Retinal pigment epithelial cell (primary cell): ENCODE data around the gene RPE.

Experiments used
- DNase-seq: peaks from one replicate; pipeline ENCODE4 v3.0.0-alpha.2; 2010; ENCODE audit warnings: low read depth
- H3K4me3 ChIP-seq: 2 replicates; pipeline ENCODE4 v1.5.1; 2011; ENCODE audit warnings: mild to moderate bottlenecking, low read length, control low read depth, moderate library complexity
- CTCF ChIP-seq: conservative IDR thresholded peaks from 2 replicates; pipeline ENCODE4 v1.5.1; 2011; ENCODE audit warnings: low read depth, low read length, control low read depth, inconsistent platforms

The RPE gene

DNA sequence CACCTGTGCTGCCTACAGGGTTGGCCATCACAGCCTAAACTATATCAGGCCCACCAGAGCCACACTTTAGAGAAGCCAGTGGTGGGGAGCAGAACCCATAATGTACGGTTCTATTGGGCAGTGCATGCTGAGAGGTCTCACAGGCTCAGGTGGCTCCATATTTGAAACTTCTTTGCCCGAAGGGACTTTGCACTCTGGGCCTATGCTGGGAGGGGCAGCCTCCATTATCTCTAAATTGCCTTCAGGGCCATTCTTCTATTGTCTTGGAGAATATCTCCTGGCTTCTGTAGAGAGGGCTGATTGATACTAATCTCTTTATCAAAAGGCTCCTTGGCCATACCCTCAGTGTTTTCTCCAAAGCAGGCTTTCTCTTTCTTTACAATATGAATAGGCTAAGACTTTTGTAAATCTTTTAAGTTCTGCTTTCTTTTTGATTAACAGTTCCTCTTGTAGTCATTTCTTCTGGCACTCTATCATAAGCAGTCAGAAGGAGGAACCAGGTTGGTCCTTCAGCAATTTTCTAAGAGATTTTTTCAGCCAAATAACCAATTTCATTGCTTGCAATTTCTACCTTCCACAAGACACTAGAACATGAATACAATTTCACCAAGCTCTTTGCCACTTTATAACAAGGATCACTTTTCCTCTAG lies 44.5 kb downstream of the RPE start:
- no peak overlapping the region for H3K4me3 ChIP-seq
- no peak for DNase-seq
- TF ChIP-seq CTCF, result no peak

GRCh38 chr2:210049831-210050230 lies 47.4 kb downstream of the RPE start:
- DNase-seq, result no peak
- no peak overlapping the region for H3K4me3 ChIP-seq
- no peak for TF ChIP-seq CTCF

DNA sequence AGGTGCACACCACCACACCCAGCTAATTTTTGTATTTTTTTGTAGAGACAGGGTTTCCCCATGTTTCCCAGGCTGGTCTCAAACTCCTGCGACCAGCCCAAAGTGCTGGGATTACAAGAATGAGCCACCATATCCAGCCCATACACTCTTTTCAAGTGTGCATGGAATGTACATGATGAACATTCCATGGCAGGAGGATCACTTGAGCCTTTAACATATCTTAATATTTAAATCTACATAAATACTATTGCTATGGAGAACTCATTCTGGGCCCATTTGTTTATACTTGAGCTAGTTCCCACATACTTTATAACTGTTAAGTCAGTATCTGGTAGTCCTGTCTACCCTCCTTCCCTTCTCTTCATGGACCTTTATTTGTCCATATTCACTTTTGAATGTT lies 48.4 kb downstream of the RPE start:
- DNase-seq, result no peak
- TF ChIP-seq CTCF, result no peak
- H3K4me3 ChIP-seq, result no peak overlapping the region

GRCh38 chr2:210054696-210055095 lies 52.3 kb downstream of the RPE start:
- TF ChIP-seq CTCF, result no peak
- no peak for DNase-seq
- no peak overlapping the region for H3K4me3 ChIP-seq

DNA sequence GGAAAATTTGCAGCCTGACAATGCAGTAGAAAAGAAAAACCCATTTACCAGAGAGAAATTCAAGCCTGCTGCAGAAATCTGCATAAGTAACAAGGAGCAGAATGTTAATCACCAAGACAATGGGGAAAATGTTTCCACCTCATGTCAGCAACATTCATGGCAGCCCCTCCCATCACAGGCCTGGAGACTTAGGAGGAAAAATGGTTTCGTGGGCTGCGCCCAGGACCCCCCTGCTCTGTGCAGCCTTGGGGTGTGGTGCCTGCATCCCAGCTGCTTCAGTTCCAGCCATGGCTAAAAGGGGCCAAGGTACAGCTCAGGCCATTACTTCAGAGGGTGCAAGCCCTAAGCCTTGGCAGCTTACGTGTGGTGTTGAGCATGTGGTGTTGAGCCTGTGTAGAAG lies 53.4 kb downstream of the RPE start:
- no peak for TF ChIP-seq CTCF
- no peak for DNase-seq
- H3K4me3 ChIP-seq, result no peak overlapping the region

- no peak for DNase-seq
- no peak overlapping the region for H3K4me3 ChIP-seq
- no peak for TF ChIP-seq CTCF
These were observed 60.9 kb downstream of the RPE start for GRCh38 chr2:210063306-210063705.
